RPMI8226 (cell line): Measurements from ENCODE around the gene MANEAL.

Experiments
- DNase-seq: peaks from one replicate; pipeline ENCODE4 v3.0.0-alpha.2; 2015

MANEAL gene

GRCh38 chr1:37782491-37782890 lies 11.2 kb upstream of the MANEAL start:
- DNase-seq: no peak

DNA sequence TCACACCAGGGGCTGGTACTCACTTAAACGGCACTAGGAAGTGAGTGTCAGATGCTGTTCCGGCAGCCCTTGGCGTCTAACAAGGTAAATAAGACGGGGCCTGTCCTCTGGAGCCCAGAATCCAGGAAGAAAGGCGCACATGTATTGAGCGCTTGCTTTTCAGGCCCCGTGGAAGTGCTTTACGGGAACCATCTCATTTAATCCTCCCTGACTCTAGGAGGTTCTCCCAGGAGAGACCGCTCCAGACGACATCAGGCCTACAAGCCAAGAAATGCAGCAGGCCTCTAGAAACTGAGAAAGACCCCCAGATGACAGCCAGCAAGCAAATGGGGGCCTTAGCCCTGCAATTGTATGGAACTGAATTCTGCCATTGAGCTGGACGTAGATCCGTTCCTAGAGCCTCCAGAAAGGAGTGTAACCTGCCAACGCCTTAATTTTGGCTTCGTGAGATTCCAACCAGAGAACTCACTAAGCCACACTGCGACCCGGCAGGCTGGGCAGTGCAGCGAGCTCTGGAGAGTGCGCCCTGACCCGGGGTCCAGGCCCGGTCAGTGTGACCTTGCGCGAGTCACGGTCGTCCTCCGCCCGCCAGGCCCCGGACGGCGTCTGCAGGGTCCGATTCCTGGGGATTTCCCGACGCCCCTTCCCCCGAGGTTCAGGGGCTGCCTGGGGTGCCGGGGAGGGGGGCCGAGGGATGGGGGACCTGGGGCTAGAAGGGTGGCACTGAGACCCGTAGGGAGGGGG lies 532 bp upstream of the MANEAL start:
- DNase-seq: no peak

DNA sequence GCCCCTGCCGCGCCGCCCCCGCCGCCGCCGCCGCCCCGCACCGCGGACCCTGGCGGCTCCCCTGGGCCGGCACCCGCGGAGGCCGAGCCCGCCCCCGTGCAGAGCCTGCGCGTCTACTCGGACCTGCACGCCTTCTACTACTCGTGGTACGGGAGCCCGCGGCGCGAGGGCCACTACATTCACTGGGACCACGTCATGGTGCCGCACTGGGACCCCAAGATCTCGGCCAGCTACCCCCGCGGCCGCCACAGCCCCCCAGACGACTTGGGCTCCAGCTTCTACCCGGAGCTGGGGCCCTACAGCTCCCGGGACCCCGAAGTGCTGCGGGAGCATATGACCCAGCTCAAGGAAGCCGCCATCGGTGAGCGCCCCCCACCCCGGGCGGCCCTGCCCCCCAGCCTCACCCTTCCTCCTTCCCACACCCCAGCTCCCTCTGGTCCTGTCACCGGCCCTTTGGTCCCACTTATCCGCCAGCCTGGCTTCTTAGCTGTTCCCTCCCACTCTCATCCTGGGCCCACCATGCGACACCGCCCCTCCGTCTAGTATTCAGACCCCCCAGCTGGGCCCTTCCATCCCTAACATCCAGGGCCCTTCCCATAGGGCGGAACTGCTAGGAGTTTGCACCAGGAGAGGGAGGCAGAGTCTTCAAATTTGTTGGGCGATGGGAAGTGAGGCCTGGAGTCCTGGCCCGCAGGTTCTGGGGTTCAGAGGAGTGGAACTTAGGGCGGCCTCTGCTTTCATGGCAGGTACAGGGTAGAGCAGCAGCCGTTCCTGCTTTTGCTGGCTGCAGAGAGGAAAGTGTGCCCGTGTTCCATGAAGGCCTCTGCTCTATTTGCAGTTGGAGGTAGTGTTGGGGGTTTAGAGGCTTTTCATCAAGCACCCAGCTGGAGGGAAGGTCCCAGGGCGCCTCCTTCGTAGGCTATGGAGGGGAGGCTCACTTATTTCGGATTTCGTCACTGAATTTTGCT lies 1.0 kb downstream of the MANEAL start:
- peak; percentile 14 for DNase-seq

DNA sequence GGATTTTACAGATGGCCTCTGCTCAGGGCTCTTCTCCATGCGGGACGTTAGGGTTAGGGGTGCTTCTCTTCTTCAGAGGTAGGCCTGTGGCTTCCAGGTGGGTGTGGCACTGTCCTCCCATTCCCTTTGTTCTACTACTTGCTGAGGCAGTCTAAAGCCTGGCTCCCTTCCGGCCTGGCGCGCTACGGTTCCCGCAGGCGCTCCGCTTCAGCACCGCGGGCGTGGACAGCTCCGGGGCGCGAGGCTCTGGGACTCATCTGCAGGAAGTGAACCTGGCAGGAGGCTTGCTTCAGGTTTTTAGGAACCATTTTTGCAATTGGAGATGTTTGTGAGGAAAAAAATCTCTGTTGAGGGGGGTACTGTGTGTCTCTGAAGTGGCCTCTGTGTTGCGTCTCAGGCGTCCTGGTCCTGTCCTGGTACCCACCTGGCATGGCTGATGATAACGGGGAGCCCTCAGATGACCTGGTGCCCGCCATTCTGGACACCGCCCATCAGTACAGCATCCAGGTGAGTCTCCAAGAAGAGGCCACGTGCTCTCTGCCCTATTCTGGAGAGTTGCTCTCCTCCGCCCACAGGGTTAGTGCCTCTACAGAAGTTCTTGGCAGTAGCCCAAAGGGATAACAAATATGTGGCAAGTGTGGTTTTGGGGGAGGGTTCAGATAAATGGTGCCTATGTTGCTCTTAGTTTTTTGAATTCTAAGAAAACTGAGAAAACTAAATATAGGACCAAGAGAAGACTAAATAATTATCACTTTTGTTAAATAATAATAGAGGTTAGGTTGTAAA lies 1.9 kb downstream of the MANEAL start:
- peak; percentile 90 for DNase-seq

- no peak for DNase-seq
These were observed 4.2 kb downstream of the MANEAL start for GRCh38 chr1:37797750-37798345.

DNA sequence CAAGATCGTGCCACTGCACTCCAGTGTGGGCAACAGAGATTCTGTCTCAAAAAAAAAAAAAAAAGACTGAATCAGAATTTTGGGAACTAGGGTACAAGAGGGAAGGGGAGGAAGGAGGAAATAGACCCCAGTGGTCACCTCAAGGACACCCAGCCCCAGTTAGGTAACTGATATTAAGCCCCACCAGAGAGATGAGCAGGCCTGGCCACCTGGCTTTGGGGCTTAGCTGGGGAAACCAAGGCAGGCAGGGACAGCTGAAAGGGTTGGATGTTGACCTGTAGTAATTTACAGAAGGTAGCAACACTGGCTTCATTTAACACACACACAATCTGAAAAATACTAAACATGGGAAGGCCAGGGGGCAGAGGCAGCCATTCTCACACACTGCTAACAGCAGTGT lies 8.8 kb downstream of the MANEAL start:
- DNase-seq: no peak

GRCh38 chr1:37807220-37807554 lies 13.5 kb downstream of the MANEAL start:
- DNase-seq: no peak

DNA sequence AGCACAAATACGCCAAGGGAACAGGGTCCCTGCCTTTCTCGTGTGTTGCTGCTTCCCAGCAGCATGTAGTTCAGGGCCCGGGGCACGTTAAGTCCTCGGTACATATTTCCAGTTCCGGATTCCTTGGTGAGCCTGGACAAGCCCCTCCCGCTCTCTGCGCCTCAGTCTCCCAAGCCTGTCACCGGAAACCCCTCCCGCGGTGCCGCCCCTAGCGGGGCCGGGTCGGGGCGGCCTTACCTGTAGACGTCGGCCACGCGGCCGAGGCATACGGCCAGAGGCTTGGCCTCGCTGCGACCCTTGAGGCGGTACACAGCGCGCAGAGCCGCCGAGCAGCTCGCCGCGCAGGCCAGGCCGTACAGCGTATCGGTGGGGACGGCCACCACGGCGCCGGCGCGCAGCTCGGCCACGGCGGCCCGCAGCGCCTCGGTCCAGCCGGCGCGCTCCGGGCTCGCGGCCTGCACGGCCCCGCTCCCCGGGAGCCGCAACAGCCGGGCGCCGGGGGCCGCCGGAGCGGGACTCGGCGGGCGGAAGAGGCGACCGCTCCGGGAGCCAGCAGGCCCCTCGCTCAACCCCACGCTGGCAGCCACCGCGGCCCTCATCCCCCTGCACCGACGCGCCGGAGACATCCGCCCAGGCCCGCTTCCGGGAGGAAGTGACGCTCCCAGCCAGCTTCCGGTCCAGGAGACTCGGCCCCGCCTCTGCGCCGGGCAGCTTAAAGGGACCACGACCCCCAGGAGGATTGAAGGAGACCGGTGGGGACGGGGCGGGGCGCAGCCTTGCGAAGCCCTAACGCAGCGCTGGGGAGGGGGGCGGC lies 14.1 kb downstream of the MANEAL start, which contains the start of the genes C1orf122 and YRDC:
TSS of gene C1orf122 (plus strand) at position 236 of the 814 bp plus-strand sequence. CDS start 615 bp downstream, outside the sequence.
TSS of gene YRDC (minus strand) at position 654 of the 814 bp plus-strand sequence. CDS start at position 626, 28 bp downstream.
- DNase-seq: peak; percentile 98

- DNase-seq: peak; percentile 84
These were observed 15.0 kb downstream of the MANEAL start for GRCh38 chr1:37808369-37809319.

DNA sequence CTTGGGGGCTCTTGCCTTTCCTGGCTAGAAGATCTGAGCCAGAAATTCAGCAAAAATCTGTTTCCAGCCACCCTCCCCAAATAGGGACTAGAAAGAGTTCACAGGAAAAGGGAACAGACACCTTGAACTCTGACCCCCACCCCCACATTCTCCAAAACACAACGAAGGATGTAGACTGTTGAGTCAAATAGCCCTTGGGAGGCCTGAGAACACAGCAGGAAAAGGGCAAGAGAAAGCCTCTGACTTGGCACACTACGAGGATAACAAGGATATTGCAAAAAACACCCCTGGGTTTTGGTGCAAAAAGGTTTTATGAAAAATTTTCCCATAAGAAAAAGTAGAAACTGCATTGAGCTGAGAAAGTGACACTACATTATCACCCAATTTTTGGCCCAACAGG lies 16.3 kb downstream of the MANEAL start:
- DNase-seq: no peak

GRCh38 chr1:37811027-37811655 lies 17.5 kb downstream of the MANEAL start:
- DNase-seq: peak; percentile 88

- DNase-seq: no peak
These were observed 20.0 kb downstream of the MANEAL start for GRCh38 chr1:37813529-37814145.

DNA sequence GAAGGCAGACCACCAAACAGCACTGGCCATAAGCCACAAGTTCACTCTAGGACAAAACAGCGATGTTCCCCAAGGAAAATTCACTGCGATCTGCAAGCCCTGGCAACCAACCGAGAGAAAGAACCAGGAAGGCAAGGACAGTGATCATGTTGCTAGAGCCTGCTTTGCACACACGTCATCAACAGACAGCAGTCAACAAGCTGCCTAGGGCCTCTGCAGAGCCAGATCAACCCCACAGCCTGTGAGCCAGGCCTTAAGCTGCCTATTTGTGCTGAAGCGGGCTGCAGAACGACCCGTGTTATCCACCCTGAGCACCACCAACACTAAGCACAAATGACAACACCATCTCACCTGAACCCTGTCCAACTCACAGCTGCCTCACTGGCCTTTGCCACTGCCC lies 20.6 kb downstream of the MANEAL start:
- DNase-seq: no peak

GRCh38 chr1:37817481-37817880 lies 23.8 kb downstream of the MANEAL start:
- DNase-seq: no peak

- no peak for DNase-seq
These were observed 27.8 kb downstream of the MANEAL start for GRCh38 chr1:37821481-37821880.

- DNase-seq: no peak
These were observed 29.5 kb downstream of the MANEAL start for GRCh38 chr1:37822906-37823815.

DNA sequence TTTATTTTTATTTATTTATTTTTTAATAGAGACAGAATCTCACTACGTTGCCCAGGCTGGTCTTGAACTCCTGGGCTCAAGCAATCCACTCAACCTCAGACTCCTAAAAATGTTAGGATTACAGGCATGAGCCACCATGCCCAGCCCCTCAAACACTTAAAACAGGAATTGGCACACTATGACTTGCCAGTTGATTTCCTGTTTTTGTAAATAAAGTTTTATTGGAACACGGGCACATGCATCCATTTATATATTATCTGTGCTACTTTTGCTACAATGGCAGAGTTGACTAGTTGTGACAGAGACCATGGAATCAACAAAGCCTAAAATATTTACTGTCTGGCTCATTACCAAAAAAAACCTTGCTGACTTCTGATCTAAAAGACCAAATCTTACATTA lies 30.4 kb downstream of the MANEAL start:
- DNase-seq: no peak

DNA sequence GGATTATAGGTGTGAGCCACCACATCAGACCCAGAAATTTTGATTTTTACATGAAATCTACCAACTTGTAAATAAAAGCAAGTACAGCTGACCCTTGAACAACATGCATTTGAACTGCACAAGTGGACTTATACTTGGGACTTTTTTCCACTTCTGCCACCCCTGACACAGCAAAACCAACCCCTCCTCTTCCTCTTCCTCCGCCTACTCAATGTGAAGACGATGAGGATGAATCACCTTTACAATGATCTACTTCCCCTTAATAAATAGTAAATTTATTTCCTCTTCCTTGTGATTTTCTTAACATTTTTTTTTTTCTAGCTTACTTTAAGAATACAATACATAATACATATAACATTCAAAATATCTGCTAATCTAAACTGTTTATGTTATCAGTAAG lies 31.9 kb downstream of the MANEAL start:
- no peak for DNase-seq
